Measurements from ENCODE around the gene TXLNB. TPM values are rescaled to one million over a fixed set of nuclear protein-coding genes. Genes with fewer than 3 reads are reported as not detected.
A peak's percentile ranks its signal among the peaks of the same experiment; 100 is the strongest.
"Not testable (repeated sequence)": the region's sequence is repeated elsewhere in the genome, so short reads cannot be mapped to it uniquely, and the experiment has no call there.

Gene TXLNB
- total RNA-seq, 3 donors from 2014 or later, result 0.08 to 0.11 TPM; not detected in 1

DNA sequence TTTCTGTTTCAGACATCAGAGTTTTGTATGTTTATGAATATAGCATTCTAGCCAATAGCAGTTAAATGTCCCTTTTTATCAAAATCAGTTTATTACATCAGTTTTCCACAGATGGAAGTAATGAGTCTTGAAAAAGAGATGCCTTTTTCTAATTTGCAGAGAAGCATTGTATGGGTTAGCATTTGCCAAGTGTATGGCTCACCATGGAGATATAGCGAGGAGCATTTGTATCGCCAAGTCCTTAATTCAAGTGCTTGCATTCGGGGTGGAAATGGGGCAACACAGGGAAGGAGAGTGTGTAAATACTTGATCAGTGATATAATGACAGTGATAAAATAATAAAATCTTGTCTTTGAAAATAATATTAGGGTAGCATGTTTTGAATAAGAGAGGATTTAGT, 42.9 kb downstream of the TXLNB start:
- peaks cover 2% of the 10 kb centered on the region for H3K36me3 Mint-ChIP-seq (ENCODE audit: insufficient read depth)
- no peak overlapping the region for H3K4me3 Mint-ChIP-seq
- H3K27me3 Mint-ChIP-seq (ENCODE audit: low read depth), result no peaks in the 10 kb centered on the region
- ATAC-seq (no peak), DNase-seq (no peak)
- H3K9me3 Mint-ChIP-seq, result no peaks in the 10 kb centered on the region
- H3K4me1 Mint-ChIP-seq (ENCODE audit: low read depth), result peaks cover 43% of the 10 kb centered on the region

DNA sequence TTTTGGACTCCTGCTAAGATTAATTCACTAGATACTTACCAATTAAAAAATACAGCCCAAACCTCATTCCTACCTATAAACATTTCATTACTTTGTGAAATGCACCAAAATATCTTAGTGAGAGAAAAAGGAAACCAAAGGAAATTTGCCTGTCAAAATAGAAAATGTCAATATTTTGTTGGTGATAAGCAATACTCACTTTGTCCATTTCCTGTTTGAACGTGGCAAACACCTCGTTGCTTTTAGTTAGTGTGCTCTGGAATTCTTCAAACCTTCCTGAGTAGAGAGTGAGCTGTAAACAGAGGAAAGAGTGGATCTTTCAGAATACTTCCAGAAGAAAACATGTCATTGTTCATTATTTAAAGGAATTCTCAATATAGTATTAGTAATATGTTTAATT, 44.2 kb downstream of the TXLNB start:
- H3K4me3 Mint-ChIP-seq, result no peak overlapping the region
- no peaks in the 10 kb centered on the region for H3K9me3 Mint-ChIP-seq
- ATAC-seq (no peak), DNase-seq (no peak)
- H3K27me3 Mint-ChIP-seq (ENCODE audit: low read depth), result no peaks in the 10 kb centered on the region
- H3K4me1 Mint-ChIP-seq (ENCODE audit: low read depth), result peaks cover 43% of the 10 kb centered on the region
- H3K36me3 Mint-ChIP-seq (ENCODE audit: insufficient read depth), result peaks cover 2% of the 10 kb centered on the region

DNA sequence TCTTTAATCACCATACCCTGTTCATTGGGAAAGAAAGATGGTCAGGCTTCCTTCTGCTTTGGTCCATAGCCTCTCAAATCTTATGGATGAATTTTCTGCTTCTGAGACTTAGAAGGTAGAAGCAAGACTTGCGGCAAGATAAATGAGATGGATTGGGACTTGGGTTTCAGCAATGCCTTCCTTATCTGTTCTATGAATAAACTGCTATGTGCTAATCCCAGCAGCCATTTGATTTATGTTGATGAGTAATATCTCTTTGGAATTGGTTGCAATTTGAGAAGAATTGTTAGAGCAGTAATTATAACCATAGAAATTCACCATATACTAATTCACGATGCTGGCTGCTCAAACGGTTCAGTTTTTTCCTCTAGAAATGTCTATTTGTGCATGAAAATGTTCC, 48.3 kb downstream of the TXLNB start:
- Mint-ChIP-seq H3K4me1 (ENCODE audit: low read depth) (peaks cover 14% of the 10 kb centered on the region), H3K4me3 (no peak overlapping the region), H3K27me3 (ENCODE audit: low read depth) (no peaks in the 10 kb centered on the region), H3K36me3 (ENCODE audit: insufficient read depth) (peaks cover 2% of the 10 kb centered on the region), H3K9me3 (no peaks in the 10 kb centered on the region)
- DNase-seq, result no peak
- ATAC-seq, result no peak

DNA sequence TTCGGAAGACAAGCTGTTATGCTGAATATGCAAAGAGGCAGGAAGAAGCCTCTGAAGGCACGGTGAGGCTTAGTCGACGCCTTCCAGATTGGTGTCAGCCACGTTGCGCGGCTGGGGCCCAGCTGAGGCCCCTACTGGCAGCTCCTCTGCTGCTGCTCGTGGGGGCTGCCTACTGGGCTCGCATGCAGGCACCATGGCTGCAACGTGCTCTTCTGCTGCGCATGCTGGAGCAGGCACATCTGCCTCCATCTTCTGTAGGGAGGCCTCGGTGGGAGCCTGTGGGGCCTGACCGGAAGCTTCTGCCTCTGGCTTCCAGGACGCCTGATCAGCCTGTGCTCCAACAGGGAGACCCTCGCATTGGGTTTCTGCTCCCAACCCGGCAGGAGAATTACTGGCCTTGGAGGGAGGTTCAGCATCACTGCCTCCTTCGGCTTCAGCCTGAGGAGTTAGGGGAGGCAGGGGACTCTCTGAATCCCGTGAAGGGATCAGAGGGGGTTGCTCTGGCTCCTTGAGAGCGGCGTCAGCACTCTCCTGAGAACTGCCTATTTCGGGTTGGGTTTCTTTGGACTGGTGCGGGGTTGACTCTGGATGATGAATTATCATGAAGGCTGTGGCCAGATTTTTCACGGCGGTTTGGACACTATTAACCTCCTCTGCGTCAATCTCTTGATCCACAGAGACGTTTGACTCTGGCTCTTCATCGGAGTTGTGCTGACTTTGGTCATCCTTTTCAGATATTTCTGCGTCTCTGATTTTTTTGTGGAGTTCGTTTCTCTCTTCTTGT, 49.1 kb downstream of the TXLNB start:
- H3K4me1 Mint-ChIP-seq (ENCODE audit: low read depth), result peaks cover 10% of the 10 kb centered on the region
- H3K27me3 Mint-ChIP-seq (ENCODE audit: low read depth), result no peaks in the 10 kb centered on the region

DNA sequence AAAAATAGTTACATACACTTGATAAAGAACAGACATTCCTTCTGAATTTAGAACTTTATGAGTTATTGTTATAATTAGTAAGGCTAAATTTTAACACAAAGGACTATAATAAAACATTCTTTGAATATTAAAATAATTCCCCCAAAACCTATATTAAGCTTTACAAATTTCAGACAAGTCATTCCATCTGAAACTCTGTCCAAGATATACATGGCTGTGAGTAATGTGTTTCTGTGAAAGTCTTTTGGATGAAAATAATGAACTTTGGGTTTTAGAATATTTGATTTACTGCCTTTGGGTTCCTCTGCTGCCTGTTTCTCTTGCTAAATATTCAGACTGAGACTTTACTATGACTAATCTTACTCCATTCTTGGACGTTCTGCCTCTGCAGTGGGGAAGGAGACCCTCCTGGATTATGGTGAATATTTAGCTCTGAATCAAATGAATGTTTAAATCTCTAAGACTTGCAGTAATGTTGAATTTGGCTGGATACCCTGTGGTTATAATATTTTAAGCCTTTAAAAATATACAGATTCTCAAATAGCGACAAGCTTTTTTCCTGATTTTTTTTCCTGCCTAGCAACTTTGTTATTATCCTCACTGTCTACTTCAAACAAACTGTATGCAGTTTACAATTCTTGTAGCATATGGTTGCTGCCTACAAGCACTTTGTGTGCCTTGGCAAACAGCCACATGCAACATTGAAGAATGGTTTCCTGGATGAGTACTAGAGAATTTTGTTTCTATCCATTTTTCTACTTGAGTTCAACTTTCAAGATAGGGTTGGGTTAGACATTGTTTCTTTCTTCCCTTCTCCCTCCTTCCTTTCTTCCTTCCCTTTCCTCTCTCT, 51.4 kb downstream of the TXLNB start:
- ATAC-seq, result no peak
- H3K36me3 Mint-ChIP-seq (ENCODE audit: insufficient read depth), result peaks cover 2% of the 10 kb centered on the region
- H3K27me3 Mint-ChIP-seq (ENCODE audit: low read depth), result no peaks in the 10 kb centered on the region

More for the DNA sequence above, 49.1 kb downstream of the TXLNB start:
- H3K36me3 Mint-ChIP-seq (ENCODE audit: insufficient read depth), result peaks cover 2% of the 10 kb centered on the region
- H3K9me3 Mint-ChIP-seq, result no peaks in the 10 kb centered on the region
- ATAC-seq (no peak), DNase-seq (no peak)
- H3K4me3 Mint-ChIP-seq, result no peak overlapping the region

GRCh38 chr6:139239064-139239463, 52.7 kb downstream of the TXLNB start:
- Mint-ChIP-seq H3K4me3 (no peak overlapping the region), H3K27me3 (ENCODE audit: low read depth) (no peaks in the 10 kb centered on the region), H3K4me1 (ENCODE audit: low read depth) (peaks cover 7% of the 10 kb centered on the region), H3K36me3 (ENCODE audit: insufficient read depth) (no peaks in the 10 kb centered on the region), H3K9me3 (peaks cover under 1% of the 10 kb centered on the region)
- DNase-seq (no peak), ATAC-seq (no peak)

More for the DNA sequence above, 51.4 kb downstream of the TXLNB start:
- Mint-ChIP-seq H3K4me1 (ENCODE audit: low read depth) (peaks cover 7% of the 10 kb centered on the region), H3K4me3 (no peak overlapping the region), H3K9me3 (no peaks in the 10 kb centered on the region)
- no peak for DNase-seq

DNA sequence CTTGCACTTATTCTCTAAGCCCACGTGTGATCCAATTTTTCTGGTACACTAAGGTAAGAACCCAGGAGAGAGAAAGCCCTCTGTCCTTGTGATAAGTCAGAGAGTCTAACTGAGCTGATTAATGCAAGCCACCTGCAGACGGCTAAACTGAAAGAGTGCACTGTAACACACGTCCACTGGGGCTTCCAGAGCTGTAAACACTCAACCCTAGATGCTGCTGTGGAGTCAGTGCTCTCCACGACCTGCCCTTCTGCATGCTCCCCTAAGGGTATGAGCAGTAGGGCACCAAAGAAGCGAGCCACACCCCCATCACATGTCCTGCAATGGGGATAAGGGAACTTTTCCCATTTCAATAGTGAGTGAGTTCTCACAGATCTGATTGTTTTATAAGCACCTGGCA, 55.7 kb downstream of the TXLNB start:
- ATAC-seq, result no peak
- Mint-ChIP-seq H3K27me3 (ENCODE audit: low read depth) (no peaks in the 10 kb centered on the region), H3K4me1 (ENCODE audit: low read depth) (peaks cover 7% of the 10 kb centered on the region), H3K36me3 (ENCODE audit: insufficient read depth) (no peaks in the 10 kb centered on the region), H3K4me3 (no peak overlapping the region), H3K9me3 (peaks cover 8% of the 10 kb centered on the region)
- no peak for DNase-seq

DNA sequence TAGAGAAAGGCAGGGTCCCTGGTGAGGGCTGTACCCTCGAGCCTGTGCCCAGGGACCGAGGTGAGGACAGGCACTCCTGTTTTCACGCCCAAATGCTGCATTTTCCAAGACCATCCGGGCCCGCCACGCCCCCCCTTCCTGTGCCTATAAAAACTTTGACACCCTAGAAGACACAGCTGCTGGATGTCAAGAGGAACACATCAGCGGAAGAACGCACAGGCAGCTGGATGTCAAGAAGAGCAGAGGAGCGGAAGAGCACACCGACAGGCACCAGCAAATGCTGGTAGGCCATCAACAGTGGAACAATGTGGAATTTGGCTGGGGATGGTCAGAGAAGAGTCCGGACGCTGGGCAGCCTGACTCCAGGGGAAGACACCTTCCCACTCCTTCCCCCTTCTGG, 56.1 kb downstream of the TXLNB start:
- Mint-ChIP-seq H3K27me3 (ENCODE audit: low read depth) (no peaks in the 10 kb centered on the region), H3K4me1 (ENCODE audit: low read depth) (peaks cover 4% of the 10 kb centered on the region), H3K9me3 (peaks cover 8% of the 10 kb centered on the region), H3K4me3 (no peak overlapping the region), H3K36me3 (ENCODE audit: insufficient read depth) (no peaks in the 10 kb centered on the region)
- no peak for ATAC-seq
- no peak for DNase-seq

DNA sequence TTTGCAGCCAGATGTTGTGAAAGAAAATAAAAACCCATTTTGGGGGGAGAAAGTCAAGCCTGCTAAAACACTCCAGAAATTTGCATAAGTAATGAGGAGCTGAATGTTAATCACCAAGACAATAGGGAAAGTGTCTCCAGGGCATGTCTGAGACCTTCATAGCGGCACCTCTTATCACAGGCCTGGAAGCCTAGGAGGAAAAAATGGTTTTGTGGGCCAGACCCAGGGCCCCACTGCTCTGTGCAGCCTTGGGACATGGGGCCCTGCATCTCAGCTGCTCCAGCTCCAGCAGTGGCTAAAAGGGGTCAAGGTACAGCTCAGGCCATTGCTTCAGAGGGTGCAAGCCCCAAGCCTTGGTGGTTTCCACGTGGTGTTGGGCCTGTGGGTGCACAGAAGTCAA, 57.6 kb downstream of the TXLNB start:
- H3K4me3 Mint-ChIP-seq; DNase-seq; ATAC-seq; H3K4me1 Mint-ChIP-seq (ENCODE audit: low read depth); H3K27me3 Mint-ChIP-seq (ENCODE audit: low read depth); H3K36me3 Mint-ChIP-seq (ENCODE audit: insufficient read depth); H3K9me3 Mint-ChIP-seq: not testable (repeated sequence)

GRCh38 chr6:139231206-139231605, 60.6 kb downstream of the TXLNB start:
- Mint-ChIP-seq H3K36me3 (ENCODE audit: insufficient read depth) (no peaks in the 10 kb centered on the region), H3K4me1 (ENCODE audit: low read depth) (peaks cover 5% of the 10 kb centered on the region), H3K4me3 (no peak overlapping the region), H3K27me3 (ENCODE audit: low read depth) (no peaks in the 10 kb centered on the region), H3K9me3 (peaks cover 8% of the 10 kb centered on the region)
- DNase-seq (no peak), ATAC-seq (peak in 1 of 2 donors; percentile 54)

DNA sequence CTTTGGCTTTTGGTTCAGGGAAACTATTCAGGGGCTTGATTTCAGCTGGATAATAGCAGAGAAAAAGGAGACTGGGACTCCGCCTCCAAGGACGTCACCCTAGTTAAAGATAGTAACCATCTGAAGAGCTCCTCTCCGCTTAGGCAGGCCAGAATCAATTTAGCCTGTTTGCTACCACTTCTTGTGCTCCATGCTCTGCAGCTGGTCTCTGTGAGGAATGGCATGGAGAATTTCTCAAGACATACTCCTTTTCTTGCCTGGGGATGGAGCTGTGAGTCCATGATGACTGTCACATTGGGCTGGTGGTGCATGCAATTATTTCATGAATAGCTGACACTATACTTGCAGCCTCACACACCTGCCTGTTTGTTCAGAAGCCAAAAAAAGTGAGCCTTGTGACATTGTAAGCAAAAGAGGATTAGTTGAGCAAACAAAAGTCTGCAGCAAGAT, 61.4 kb downstream of the TXLNB start:
- Mint-ChIP-seq H3K9me3 (peaks cover 8% of the 10 kb centered on the region), H3K4me3 (no peak overlapping the region), H3K4me1 (ENCODE audit: low read depth) (peaks cover 5% of the 10 kb centered on the region), H3K36me3 (ENCODE audit: insufficient read depth) (no peaks in the 10 kb centered on the region), H3K27me3 (ENCODE audit: low read depth) (no peaks in the 10 kb centered on the region)
- DNase-seq (no peak), ATAC-seq (peak in 1 of 2 donors; percentile 27)

- not testable (repeated sequence) for H3K36me3 Mint-ChIP-seq (ENCODE audit: insufficient read depth); H3K27me3 Mint-ChIP-seq (ENCODE audit: low read depth); H3K4me3 Mint-ChIP-seq; H3K4me1 Mint-ChIP-seq (ENCODE audit: low read depth); ATAC-seq; DNase-seq; H3K9me3 Mint-ChIP-seq
Measured at GRCh38 chr6:139228387-139228786, 63.4 kb downstream of the TXLNB start.

- H3K27me3 Mint-ChIP-seq (ENCODE audit: low read depth), result no peaks in the 10 kb centered on the region
- peaks cover 11% of the 10 kb centered on the region for H3K4me1 Mint-ChIP-seq (ENCODE audit: low read depth)
- no peak overlapping the region for H3K4me3 Mint-ChIP-seq
- H3K9me3 Mint-ChIP-seq, result peaks cover 3% of the 10 kb centered on the region
- H3K36me3 Mint-ChIP-seq (ENCODE audit: insufficient read depth), result no peaks in the 10 kb centered on the region
- DNase-seq, result no peak
- no peak for ATAC-seq
Measured at GRCh38 chr6:139219746-139220145, 72.1 kb downstream of the TXLNB start.

DNA sequence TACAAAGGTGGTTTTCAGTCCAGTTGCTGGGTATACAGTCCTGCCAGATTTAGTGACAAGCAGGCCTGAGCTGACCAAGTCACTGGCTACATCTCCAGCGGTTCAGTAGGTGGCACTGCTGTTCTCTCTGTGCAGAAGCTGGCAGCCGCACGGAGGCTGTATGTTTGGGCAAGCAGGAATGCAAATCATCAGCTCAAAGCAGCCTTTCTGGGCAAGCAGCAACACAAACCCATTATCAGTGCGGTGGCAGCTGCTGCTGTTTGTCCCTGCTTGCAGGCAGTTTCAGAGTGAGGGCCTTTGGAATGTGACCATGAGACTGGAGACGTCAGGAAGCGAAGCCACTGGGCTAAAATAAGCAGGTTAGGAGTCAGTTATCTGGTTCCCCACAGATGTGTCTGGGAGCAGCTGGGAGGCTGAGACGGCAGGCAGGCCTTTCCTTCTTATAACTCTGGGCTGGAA, 72.5 kb downstream of the TXLNB start:
- Mint-ChIP-seq H3K4me1 (ENCODE audit: low read depth) (peaks cover 11% of the 10 kb centered on the region), H3K36me3 (ENCODE audit: insufficient read depth) (no peaks in the 10 kb centered on the region), H3K27me3 (ENCODE audit: low read depth) (no peaks in the 10 kb centered on the region), H3K9me3 (peaks cover 3% of the 10 kb centered on the region), H3K4me3 (peak overlapping the region; percentile 17)
- DNase-seq (peak; percentile 69), ATAC-seq (peak; percentile 98 to 99)

Data from activated T-cell treated with anti-CD3 and anti-CD28 coated beads, Interleukin-2, amount 50 U/mL, for 4 hours (primary cell).